ENCODE measurements around the gene TMEM176A. TPM values are rescaled to one million over a fixed set of nuclear protein-coding genes. Genes with fewer than 3 reads are reported as not detected.

Gene TMEM176A
- total RNA-seq, 1 experiment from 2014 or later = not detected

- RAD21 ChIA-PET (ENCODE audit: low non-redundant PET in 1 of 2, low total read pairs in 2 of 2, uncharacterized antibody in 2 of 2, unreplicated experiment in 2 of 2) = no interaction called here
- Histone ChIP-seq H3K36me3 (ENCODE audit: control insufficient read depth in 1 of 2, insufficient read depth in 2 of 2, low read length in 2 of 2) (no peaks in the 10 kb centered on the region), H3K27me3 (ENCODE audit: insufficient read depth, low read length) (peaks cover 38% of the 10 kb centered on the region; the same call in 1 of the 2 replicates), H3K79me2 (ENCODE audit: insufficient read depth, low read length) (no peaks in the 10 kb centered on the region), H3K4me3 (replicated peaks in 1 of 2; ENCODE audit: low read depth in 1 of 2, low read length in 2 of 2) (no peak overlapping the region), H3K9me2 (ENCODE audit: insufficient read depth) (no peaks in the 10 kb centered on the region), H2AFZ (ENCODE audit: low read depth, low read length, poor library complexity, severe bottlenecking) (no peak overlapping the region), H3K4me1 (ENCODE audit: control insufficient read depth in 1 of 2, insufficient read depth in 2 of 2, low read length in 2 of 2) (no peaks in the 10 kb centered on the region; a peak in 1 of 4 replicates), H3K9me3 (ENCODE audit: control insufficient read depth in 1 of 2, insufficient read depth in 1 of 2, low read depth in 1 of 2, low read length in 2 of 2) (no peaks in the 10 kb centered on the region), H3K9ac (ENCODE audit: low read length) (no peak overlapping the region), H4K20me1 (ENCODE audit: insufficient read depth) (no peaks in the 10 kb centered on the region), H3K27ac (ENCODE audit: low read depth, low read length) (no peak overlapping the region), H3K4me2 (ENCODE audit: low read length) (no peak overlapping the region)
- BruUV-seq (replicated peaks) = no TSS peak
- POLR2A ChIA-PET = no interaction called here
- DNase-seq (ENCODE audit: low read depth, low spot score) (no peak), ATAC-seq (no peak)
- intact Hi-C loops (cut with micrococcal nuclease) = no loop called here
- no peak for TF ChIP-seq ZFX (IDR thresholded peaks at IDR 0.05)
- no peak for TF ChIP-seq EZH2 (IDR thresholded peaks at IDR 0.05)
- no peak for TF ChIP-seq TCF7L2 (IDR thresholded peaks at IDR 0.05; ENCODE audit: borderline replicate concordance, extremely low read depth, insufficient read depth, insufficient read length)
- TF ChIP-seq, protein P1, sequence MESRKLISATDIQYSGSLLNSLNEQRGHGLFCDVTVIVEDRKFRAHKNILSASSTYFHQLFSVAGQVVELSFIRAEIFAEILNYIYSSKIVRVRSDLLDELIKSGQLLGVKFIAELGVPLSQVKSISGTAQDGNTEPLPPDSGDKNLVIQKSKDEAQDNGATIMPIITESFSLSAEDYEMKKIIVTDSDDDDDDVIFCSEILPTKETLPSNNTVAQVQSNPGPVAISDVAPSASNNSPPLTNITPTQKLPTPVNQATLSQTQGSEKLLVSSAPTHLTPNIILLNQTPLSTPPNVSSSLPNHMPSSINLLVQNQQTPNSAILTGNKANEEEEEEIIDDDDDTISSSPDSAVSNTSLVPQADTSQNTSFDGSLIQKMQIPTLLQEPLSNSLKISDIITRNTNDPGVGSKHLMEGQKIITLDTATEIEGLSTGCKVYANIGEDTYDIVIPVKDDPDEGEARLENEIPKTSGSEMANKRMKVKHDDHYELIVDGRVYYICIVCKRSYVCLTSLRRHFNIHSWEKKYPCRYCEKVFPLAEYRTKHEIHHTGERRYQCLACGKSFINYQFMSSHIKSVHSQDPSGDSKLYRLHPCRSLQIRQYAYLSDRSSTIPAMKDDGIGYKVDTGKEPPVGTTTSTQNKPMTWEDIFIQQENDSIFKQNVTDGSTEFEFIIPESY (IDR thresholded peaks at IDR 0.05; ENCODE audit: extremely low read depth, insufficient replicate concordance, low read length) = no peak
- no peak for TF ChIP-seq ELF1 (IDR thresholded peaks at IDR 0.05; ENCODE audit: borderline replicate concordance, low read depth)
- no peak for TF ChIP-seq CTCF (IDR thresholded peaks at IDR 0.05 in 2 of 3, conservative IDR thresholded peaks at IDR 0.05 in 1 of 3; ENCODE audit: borderline replicate concordance in 1 of 3, insufficient read depth in 1 of 3, low read depth in 2 of 3, low read length in 2 of 3)
- TF ChIP-seq FOSL1 (IDR thresholded peaks at IDR 0.05; ENCODE audit: low read depth) = no peak
- TF ChIP-seq EZH2phosphoT487 (IDR thresholded peaks at IDR 0.05; ENCODE audit: borderline replicate concordance) = no peak
- CTCF ChIA-PET = no interaction called here
These were observed 9.3 kb upstream of the TMEM176A start for GRCh38 chr7:150791304-150791703.
